MCF 10A (cell line): ENCODE results near the gene FGB. TPM values are rescaled to one million over a fixed set of nuclear protein-coding genes. Genes with fewer than 3 reads are reported as not detected.

Source experiments
- BruUV-seq: library from RNA; stranded (reverse); fragments of 400-500 nt; replicated peaks from 2 replicates; lab custom pipeline; 2021; lab: Mats Ljungman, UMichigan
- CTCF ChIA-PET: fragments of 300-600 bp; sonication (Branson Sonifier 250); formaldehyde crosslinking; extraction: SDS; loops from one replicate; lab custom pipeline; 2021; ENCODE audit warnings: antibody characterized with exemption, inconsistent platforms; lab: Yijun Ruan, JAX
- POLR2A ChIA-PET: fragments of 300-600, 350-650 bp; sonication (Branson Sonifier 250); formaldehyde crosslinking; extraction: SDS; loops from one replicate; lab custom pipeline; 2020; ENCODE audit warnings: antibody characterized with exemption, inconsistent platforms; lab: Yijun Ruan, JAX
- DNase-seq: peaks from one replicate; pipeline ENCODE4 v3.0.0-alpha.2; 2018; ENCODE audit not compliant: unreplicated experiment
- H3K27ac Mint-ChIP-seq: one replicate; pipeline ENCODE4 v1.8.0; 2022; ENCODE audit warnings: mild to moderate bottlenecking, low read depth, mixed read lengths; ENCODE audit not compliant: unreplicated experiment
- H3K27me3 Mint-ChIP-seq: one replicate; pipeline ENCODE4 v1.8.0; 2022; ENCODE audit warnings: mixed read lengths; ENCODE audit not compliant: insufficient read depth, unreplicated experiment
- H3K36me3 Mint-ChIP-seq: one replicate; pipeline ENCODE4 v1.8.0; 2022; ENCODE audit warnings: mild to moderate bottlenecking, moderate library complexity, mixed read lengths; ENCODE audit not compliant: insufficient read depth, unreplicated experiment
- H3K4me1 Mint-ChIP-seq: one replicate; pipeline ENCODE4 v1.8.0; 2022; ENCODE audit warnings: mixed read lengths; ENCODE audit not compliant: insufficient read depth, unreplicated experiment
- H3K4me3 Mint-ChIP-seq: one replicate; pipeline ENCODE4 v1.8.0; 2022; ENCODE audit warnings: mild to moderate bottlenecking, moderate library complexity, mixed read lengths; ENCODE audit not compliant: unreplicated experiment
- H3K9me3 Mint-ChIP-seq: one replicate; pipeline ENCODE4 v1.8.0; 2022; ENCODE audit warnings: mixed read lengths; ENCODE audit not compliant: unreplicated experiment
- CTCF ChIP-seq: fragments of 200-600 bp; IDR thresholded peaks from one replicate; pipeline ENCODE4 v1.8.0; 2022; ENCODE audit warnings: antibody characterized with exemption, mild to moderate bottlenecking; ENCODE audit not compliant: unreplicated experiment
- intact Hi-C: fragments of 100-400 bp; cut with micrococcal nuclease; formaldehyde crosslinking; loops from 2 replicates; pipeline ENCODE4 v1.14.1; 2022
- total RNA-seq: library from RNA; stranded (reverse); gene quantifications from 2 replicates; pipeline ENCODE4 v1.2.3, GENCODE V29; 2022

Gene FGB
- total RNA-seq, 1 experiment from 2014 or later, result not detected

DNA sequence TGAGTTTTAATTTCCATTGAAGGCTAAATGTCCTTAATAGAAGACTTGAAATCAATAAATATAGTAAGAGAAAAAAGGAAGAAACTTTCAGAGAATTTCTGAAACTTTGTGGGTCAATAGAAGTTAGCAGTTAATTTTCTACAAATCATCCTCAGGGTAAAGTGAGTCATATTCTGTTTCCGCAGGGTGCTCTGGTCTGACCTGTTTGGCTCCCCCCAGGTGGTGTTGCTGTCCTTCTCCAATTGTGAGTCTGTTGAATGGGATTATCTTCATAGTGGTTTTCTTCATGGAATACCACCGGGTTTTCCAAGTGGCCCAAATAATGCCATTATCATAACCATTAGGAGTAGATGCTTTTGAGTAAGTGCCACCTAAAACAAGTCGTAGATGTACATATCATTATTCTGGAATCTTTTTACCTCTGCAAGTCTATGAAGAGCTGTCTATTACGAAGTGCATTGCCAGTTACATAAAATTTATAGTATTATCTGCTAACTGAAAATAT lies 41.9 kb downstream of the FGB start:
- intact Hi-C loops, result loop anchor here (5.0 kb wide), 1 partner anchor 37 kb away; no protein-coding TSS in a partner anchor
- Mint-ChIP-seq H3K36me3 (no peaks in the 10 kb centered on the region), H3K9me3 (no peaks in the 10 kb centered on the region), H3K27me3 (no peaks in the 10 kb centered on the region), H3K4me1 (peaks cover 7% of the 10 kb centered on the region), H3K27ac (no peak overlapping the region), H3K4me3 (no peak overlapping the region)
- DNase-seq, result no peak
- no peak for TF ChIP-seq CTCF
- BruUV-seq, result no TSS peak
- ChIA-PET CTCF (interaction anchor here (2.6 to 3.2 kb wide), 2 partner anchors 14 to 45 kb away, joined by 20 to 24 read pairs; no protein-coding TSS in a partner anchor), POLR2A (no interaction called here)

GRCh38 chr4:154606728-154607723 lies 44.2 kb downstream of the FGB start:
- POLR2A ChIA-PET, result no interaction called here

DNA sequence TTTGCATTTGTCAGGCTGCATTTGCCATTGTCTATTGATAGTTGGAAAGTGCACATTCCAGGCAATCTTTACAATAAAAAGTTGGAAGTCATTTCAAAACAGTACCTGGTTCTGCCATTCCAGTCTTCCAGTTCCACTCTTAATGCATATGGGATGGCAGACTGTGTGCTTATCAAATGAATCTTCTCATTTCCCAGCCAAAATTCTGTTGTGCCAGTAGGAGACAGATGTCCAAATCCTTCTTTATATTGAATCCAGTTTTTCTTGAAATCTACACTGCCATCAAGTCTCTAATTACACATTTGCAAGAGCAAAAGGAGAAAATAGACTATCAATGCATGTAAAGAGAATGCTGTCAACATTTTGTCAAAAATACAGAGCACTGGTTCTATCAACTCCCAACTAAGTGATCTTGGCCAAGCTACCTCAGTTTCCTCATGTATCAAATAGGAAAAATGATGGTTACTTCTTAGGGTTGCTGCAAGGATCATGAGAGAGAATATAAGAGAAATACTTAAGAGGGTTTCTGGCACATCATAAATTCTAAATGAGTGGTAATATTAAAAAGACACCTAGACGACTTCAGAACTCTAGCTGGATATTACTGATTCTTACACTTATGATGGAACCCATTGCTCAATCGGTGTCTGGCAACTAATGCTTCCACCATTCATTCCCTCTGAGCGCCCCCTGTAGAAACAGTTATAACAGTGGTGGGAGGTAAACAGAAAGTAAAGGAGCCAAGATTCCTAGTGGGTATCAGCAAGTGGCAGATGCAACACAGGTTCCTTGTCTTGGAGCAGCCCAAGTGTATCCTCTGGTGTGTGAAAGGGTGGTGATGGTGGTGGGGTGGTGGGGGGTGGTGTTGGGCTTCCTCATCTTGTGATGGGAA lies 45.8 kb downstream of the FGB start:
- no TSS peak for BruUV-seq
- POLR2A ChIA-PET, result interaction anchor here (1.2 kb wide), 1 partner anchor 39 kb away, joined by 4 read pairs; no protein-coding TSS in a partner anchor
- no peak overlapping the region for H3K27ac Mint-ChIP-seq

More at GRCh38 chr4:154606728-154607723, 44.2 kb downstream of the FGB start:
- intact Hi-C loops, result no loop called here
- no TSS peak for BruUV-seq
- no peaks in the 10 kb centered on the region for H3K36me3 Mint-ChIP-seq
- CTCF ChIA-PET, result interaction anchor here (0.6 to 3.2 kb wide), 4 partner anchors 9 to 47 kb away, joined by 3 to 24 read pairs (median 12); no protein-coding TSS in a partner anchor
- DNase-seq, result no peak
- H3K9me3 Mint-ChIP-seq, result no peaks in the 10 kb centered on the region
- TF ChIP-seq CTCF, result no peak
- no peak overlapping the region for H3K4me3 Mint-ChIP-seq
- H3K4me1 Mint-ChIP-seq, result peaks cover 7% of the 10 kb centered on the region
- H3K27me3 Mint-ChIP-seq, result no peaks in the 10 kb centered on the region
- H3K27ac Mint-ChIP-seq, result no peak overlapping the region

More for the DNA sequence above, 45.8 kb downstream of the FGB start:
- CTCF ChIA-PET, result interaction anchor here (1.2 to 23.4 kb wide), 4 partner anchors 10 to 55 kb away, joined by 3 to 935 read pairs (median 46); partner anchors contain the start of gene PLRG1
- H3K27me3 Mint-ChIP-seq, result no peaks in the 10 kb centered on the region
- no peaks in the 10 kb centered on the region for H3K4me1 Mint-ChIP-seq
- no peaks in the 10 kb centered on the region for H3K36me3 Mint-ChIP-seq
- TF ChIP-seq CTCF, result no peak
- H3K9me3 Mint-ChIP-seq, result no peaks in the 10 kb centered on the region
- H3K4me3 Mint-ChIP-seq, result no peak overlapping the region
- intact Hi-C loops, result no loop called here
- no peak for DNase-seq
